HepG2 (cell line): ENCODE data around the gene GPATCH4.

Experiments
- ATF3 ChIP-seq: sonication (generic); formaldehyde crosslinking; IDR thresholded peaks from 2 replicates; pipeline ENCODE4 v1.4.0; 2020; ENCODE audit warnings: missing genetic modification reagents
- CTCF ChIP-seq: sonication (generic); formaldehyde crosslinking; IDR thresholded peaks from 2 replicates; pipeline ENCODE4 v1.5.0; 2020; ENCODE audit warnings: mild to moderate bottlenecking, missing genetic modification reagents, moderate library complexity
- FOSL1 ChIP-seq: sonication (generic); formaldehyde crosslinking; IDR thresholded peaks from 2 replicates; pipeline ENCODE4 v1.9.0; 2021; ENCODE audit warnings: missing genetic modification reagents, borderline replicate concordance
- GTF2F1 ChIP-seq: fragments of 150-350 bp; IDR thresholded peaks from 2 replicates; pipeline ENCODE4 v1.6.1; 2014; ENCODE audit warnings: low read length
- HMGXB3 ChIP-seq: sonication (generic); formaldehyde crosslinking; IDR thresholded peaks from 2 replicates; pipeline ENCODE4 v1.4.0; 2020; ENCODE audit warnings: missing genetic modification reagents, borderline replicate concordance
- IRF2 ChIP-seq: IDR thresholded peaks from 2 replicates; pipeline ENCODE4 v1.6.1; 2018; ENCODE audit warnings: missing genetic modification reagents, missing compliant biosample characterization
- JUNB ChIP-seq: sonication (generic); formaldehyde crosslinking; IDR thresholded peaks from 2 replicates; pipeline ENCODE4 v1.8.0; 2022; ENCODE audit warnings: missing genetic modification reagents, mild to moderate bottlenecking, borderline replicate concordance
- MYC ChIP-seq: sonication (generic); formaldehyde crosslinking; IDR thresholded peaks from 2 replicates; pipeline ENCODE4 v1.9.0; 2021; ENCODE audit warnings: missing genetic modification reagents, borderline replicate concordance
- RFXAP ChIP-seq: sonication (generic); formaldehyde crosslinking; IDR thresholded peaks from 2 replicates; pipeline ENCODE4 v1.4.0; 2020; ENCODE audit warnings: missing genetic modification reagents, borderline replicate concordance
- SP2 ChIP-seq: sonication (generic); formaldehyde crosslinking; IDR thresholded peaks from 2 replicates; pipeline ENCODE4 v1.5.1; 2020; ENCODE audit warnings: mild to moderate bottlenecking, missing genetic modification reagents
- TOE1 ChIP-seq: sonication (generic); formaldehyde crosslinking; IDR thresholded peaks from 2 replicates; pipeline ENCODE4 v1.4.0; 2020; ENCODE audit warnings: mild to moderate bottlenecking, missing genetic modification reagents
- USF2 ChIP-seq, 2 experiments: sonication (generic) in 1 of 2; formaldehyde crosslinking in 1 of 2; IDR thresholded peaks; 2 replicates each; pipeline versions ENCODE4 v1.5.1 to v1.6.1; 2011 to 2020; ENCODE audit warnings: borderline replicate concordance in 1 of 2, low read depth in 1 of 2, low read length in 1 of 2, mild to moderate bottlenecking in 1 of 2, missing genetic modification reagents in 1 of 2, moderate library complexity in 1 of 2

GRCh38 chr1:156598125-156598524 is 3.2 kb downstream of the GPATCH4 start:
- TF ChIP-seq FOSL1 (no peak), CTCF (no peak), SP2 (no peak), HMGXB3 (CRISPR knock-in tag) (no peak), ATF3 (CRISPR knock-in tag) (no peak), GTF2F1 (no peak), RFXAP (CRISPR knock-in tag) (no peak), MYC (no peak), USF2 (IDR thresholded peaks at IDR 0.05; ENCODE audit: low read depth, low read length) (no peak), USF2 (CRISPR knock-in tag; IDR thresholded peaks at IDR 0.05; ENCODE audit: borderline replicate concordance) (no peak), IRF2 (CRISPR knock-in tag) (no peak), TOE1 (CRISPR knock-in tag) (no peak), JUNB (CRISPR knock-in tag) (no peak)
